HepG2 (cell line): Measurements from ENCODE around the gene LANCL1. TPM values are rescaled to one million over a fixed set of nuclear protein-coding genes. Genes with fewer than 3 reads are reported as not detected.

Experiments
- ATAC-seq: fragments of 200-7000 bp; cut with Tn5 transposase; 3 replicates; pipeline ENCODE4 v1.9.1; 2020; ENCODE audit warnings: mild to moderate bottlenecking, moderate library complexity
- BruUV-seq: library from RNA; stranded (reverse); fragments of 400-500 nt; replicated peaks from 2 replicates; lab custom pipeline; 2021; lab: Mats Ljungman, UMichigan
- CTCF ChIA-PET: fragments of 300-600 bp; formaldehyde crosslinking; extraction: SDS; loops from one replicate; lab custom pipeline; 2021; ENCODE audit warnings: low total read pairs, inconsistent platforms, low intra/inter-chr PET ratio; lab: Yijun Ruan, JAX
- POLR2A ChIA-PET: fragments of 350-600 bp; sonication (Branson Sonifier 250); formaldehyde crosslinking; loops from one replicate; lab custom pipeline; 2020; ENCODE audit warnings: antibody characterized with exemption, inconsistent platforms; lab: Yijun Ruan, JAX
- DNase-seq: peaks from one replicate; pipeline ENCODE4 v3.0.0-alpha.2; 2015; ENCODE audit warnings: low spot score
- FAIRE-seq: peaks from 3 replicates; lab custom pipeline; 2011; peaks lifted over from hg19 to GRCh38; lab: Jason Lieb, UNC
- H2AFZ ChIP-seq: one replicate; pipeline ENCODE4 v1.6.1; 2011; ENCODE audit warnings: low read length, inconsistent platforms
- H3K27ac ChIP-seq: fragments of 300-600 bp; 3 replicates; pipeline ENCODE4 v1.8.0; 2011; ENCODE audit warnings: mixed run types, mild to moderate bottlenecking, mixed read lengths, low read length, inconsistent platforms; ENCODE audit not compliant: insufficient read depth; ENCODE audit errors: extremely low read length
- H3K27me3 ChIP-seq, 2 experiments: fragments of 200-600 bp in 1 of 2; 2 replicates in 1 of 2; 3 replicates in 1 of 2; pipeline versions ENCODE4 v1.6.0 to v1.8.0; 2011; ENCODE audit warnings: low read length in 2 of 2, mild to moderate bottlenecking in 2 of 2, moderate library complexity in 2 of 2, inconsistent platforms in 1 of 2; ENCODE audit not compliant: insufficient read depth in 2 of 2, control insufficient read depth in 1 of 2
- H3K36me3 ChIP-seq, 2 experiments: fragments of 200-600 bp in 1 of 2; replicated peaks in 1 of 2; 2 replicates in 1 of 2; 3 replicates in 1 of 2; pipeline versions ENCODE4 v1.5.1 to v1.8.0; 2011; ENCODE audit warnings: low read length in 2 of 2, inconsistent platforms in 1 of 2; ENCODE audit not compliant: insufficient read depth in 2 of 2, control insufficient read depth in 1 of 2
- H3K4me1 ChIP-seq: 2 replicates; pipeline ENCODE4 v1.5.1; 2012; ENCODE audit warnings: low read length, inconsistent platforms; ENCODE audit not compliant: insufficient read depth
- H3K4me2 ChIP-seq: 2 replicates; pipeline ENCODE4 v1.6.0; 2011; ENCODE audit warnings: low read depth, low read length, inconsistent platforms
- H3K4me3 ChIP-seq, 3 experiments: fragments of 200-600 bp in 1 of 3; sonication (generic), shearing (Covaris generic) in 1 of 3; replicated peaks in 1 of 3; 2 replicates each; pipeline ENCODE4 v1.5.1; 2011 to 2016; ENCODE audit warnings: low read length in 3 of 3, inconsistent platforms in 2 of 3, low read depth in 2 of 3, mild to moderate bottlenecking in 2 of 3, control low read depth in 1 of 3, mixed read lengths in 1 of 3; ENCODE audit not compliant: insufficient read depth in 1 of 3
- H3K79me2 ChIP-seq: one replicate; pipeline ENCODE4 v1.6.1; 2011; ENCODE audit warnings: low read length, inconsistent platforms; ENCODE audit not compliant: insufficient read depth
- H3K9ac ChIP-seq: 2 replicates; pipeline ENCODE4 v1.6.0; 2011; ENCODE audit warnings: mild to moderate bottlenecking, low read depth, low read length, inconsistent platforms; ENCODE audit not compliant: insufficient read depth
- H3K9me3 ChIP-seq: 2 replicates; pipeline ENCODE4 v1.5.1; 2012; ENCODE audit warnings: mild to moderate bottlenecking, low read length
- H4K20me1 ChIP-seq: 2 replicates; pipeline ENCODE4 v1.6.0; 2011; ENCODE audit warnings: inconsistent platforms, mild to moderate bottlenecking, low read length, moderate library complexity; ENCODE audit not compliant: insufficient read depth
- ELF4 ChIP-seq: sonication (generic); formaldehyde crosslinking; IDR thresholded peaks from 2 replicates; pipeline ENCODE4 v1.5.0; 2020; ENCODE audit warnings: missing genetic modification reagents, mild to moderate bottlenecking, moderate library complexity, borderline replicate concordance
- ELK4 ChIP-seq: sonication (generic); formaldehyde crosslinking; IDR thresholded peaks from 2 replicates; pipeline ENCODE4 v1.9.0; 2021; ENCODE audit warnings: missing genetic modification reagents, borderline replicate concordance
- GATAD1 ChIP-seq: IDR thresholded peaks from 2 replicates; pipeline ENCODE4 v1.6.1; 2016; ENCODE audit warnings: missing genetic modification reagents, missing compliant biosample characterization
- IKZF4 ChIP-seq: sonication (generic); formaldehyde crosslinking; IDR thresholded peaks from 2 replicates; pipeline ENCODE4 v1.5.1; 2020; ENCODE audit warnings: borderline replicate concordance, mild to moderate bottlenecking, low read depth, missing genetic modification reagents; ENCODE audit errors: not compliant biosample characterization
- PCBP2 ChIP-seq: fragments of 200-400 bp; formaldehyde crosslinking; optimal IDR thresholded peaks from 2 replicates; pipeline ENCODE3; 2018; ENCODE audit warnings: low read length, low read depth; ENCODE audit not compliant: poor library complexity, severe bottlenecking
- POLR2A ChIP-seq, 2 experiments: IDR thresholded peaks; 2 replicates each; pipeline ENCODE4 v1.6.1; 2011; ENCODE audit warnings: low read depth in 2 of 2, low read length in 2 of 2, mild to moderate bottlenecking in 1 of 2, moderate library complexity in 1 of 2; ENCODE audit not compliant: insufficient read depth in 1 of 2
- ZNF275 ChIP-seq: sonication (generic); formaldehyde crosslinking; IDR thresholded peaks from 2 replicates; pipeline ENCODE4 v1.8.0; 2022; ENCODE audit warnings: missing genetic modification reagents, mild to moderate bottlenecking, inconsistent platforms, borderline replicate concordance
- ZNF644 ChIP-seq: IDR thresholded peaks from 2 replicates; pipeline ENCODE4 v1.6.1; 2016; ENCODE audit warnings: low read depth
- ZNF691 ChIP-seq: sonication (generic); formaldehyde crosslinking; IDR thresholded peaks from 2 replicates; pipeline ENCODE4 v1.4.0; 2020; ENCODE audit warnings: missing genetic modification reagents, low read depth, mild to moderate bottlenecking, borderline replicate concordance
- ZNF704 ChIP-seq: sonication (generic); formaldehyde crosslinking; IDR thresholded peaks from 2 replicates; pipeline ENCODE4 v1.8.1; 2023; ENCODE audit warnings: mild to moderate bottlenecking, inconsistent platforms, moderate library complexity, missing genetic modification reagents, borderline replicate concordance
- ZNF782 ChIP-seq: sonication (generic); formaldehyde crosslinking; IDR thresholded peaks from 2 replicates; pipeline ENCODE4 v1.4.0; 2020; ENCODE audit warnings: missing genetic modification reagents, mild to moderate bottlenecking, borderline replicate concordance
- ZNF83 ChIP-seq: sonication (generic); formaldehyde crosslinking; IDR thresholded peaks from 2 replicates; pipeline ENCODE4 v1.4.0; 2020; ENCODE audit warnings: missing genetic modification reagents, mild to moderate bottlenecking, borderline replicate concordance
- WGBS: methylation state at CpG from one replicate; pipeline ENCODE4 v1.1.6; 2017; ENCODE audit warnings: low lambda C conversion rate; 5-methylcytosine and 5-hydroxymethylcytosine counted together
- in situ Hi-C: cut with HindIII; loops from 2 replicates; pipeline ENCODE4 v1.10.0; 2017; ENCODE audit warnings: low pct_unique_long_range_greater_than_20kb; ENCODE audit not compliant: extremely low pct_ligation_motif_present
- intact Hi-C: fragments of 100-400 bp; cut with micrococcal nuclease; formaldehyde crosslinking; loops from one replicate; pipeline ENCODE4 v1.10.0; 2022; ENCODE audit not compliant: unreplicated experiment
- polyA plus RNA-seq, 8 experiments: library from polyadenylated mRNA; depleted of rRNA in 3 of 8; stranded (reverse) in 7 of 8; unstranded in 1 of 8; fragments of >200 nt; fragmentation: Illumina TruSeq in 4 of 8; extraction: Trizol in 4 of 8; gene quantifications; 2 replicates each; pipeline versions ENCODE4 v1.2.1 to v1.2.3, GENCODE V29; 2011 to 2016; ENCODE audit warnings: low read depth in 4 of 8, missing spikeins in 1 of 8, mixed read lengths in 1 of 8; ENCODE audit not compliant: insufficient read depth in 1 of 8
- total RNA-seq, 5 experiments: library from RNA; depleted of rRNA; stranded (reverse); fragments of >200 nt; fragmentation: Illumina TruSeq; extraction: Trizol; gene quantifications; 2 replicates each; pipeline ENCODE4 v1.2.3, GENCODE V29; 2016; ENCODE audit warnings: low read depth in 1 of 5

The LANCL1 gene
- total and polyA plus RNA-seq, 2 of the 13 experiments (the other 11 are each of a cell fraction or from before 2014, with no cell fraction given): 53.5 to 67.7 TPM

- Histone ChIP-seq H3K27ac (no peak overlapping the region), H3K36me3 (no peaks in the 10 kb centered on the region), H3K4me3 (no peak overlapping the region), H3K4me1 (no peaks in the 10 kb centered on the region), H3K79me2 (no peaks in the 10 kb centered on the region), H3K27me3 (no peaks in the 10 kb centered on the region), H3K4me2 (no peak overlapping the region), H3K9me3 (peaks cover 2% of the 10 kb centered on the region; the same call in 1 of the 2 replicates), H4K20me1 (no peaks in the 10 kb centered on the region), H3K9ac (no peak overlapping the region), H2AFZ (no peak overlapping the region)
- intact Hi-C loops (no loop called here), in situ Hi-C loops (no loop called here)
- no peak for FAIRE-seq
- ChIA-PET POLR2A (no interaction called here), CTCF (no interaction called here)
- ATAC-seq: no peak
- 89% methylated on average over 3 of the region's 3 CpGs for WGBS
- DNase-seq: no peak
- no peak for TF ChIP-seq ZNF782 (CRISPR knock-in tag)
- TF ChIP-seq GATAD1 (CRISPR knock-in tag): no peak
- BruUV-seq: no TSS peak
Observed at GRCh38 chr2:210493528-210493927, 17.0 kb upstream of the LANCL1 start.

- ATAC-seq (no peak), FAIRE-seq (no peak), DNase-seq (no peak)
- in situ Hi-C loops: no loop called here
- no peak overlapping the region for H3K9ac ChIP-seq
- no TSS peak for BruUV-seq
- ChIA-PET CTCF (no interaction called here), POLR2A (no interaction called here)
- H3K4me2 ChIP-seq: no peak overlapping the region
- H3K79me2 ChIP-seq: peaks cover 6% of the 10 kb centered on the region
- WGBS: 78% methylated on average over 2 of the region's 2 CpGs
- H3K9me3 ChIP-seq: no peaks in the 10 kb centered on the region
- no peak overlapping the region for H3K4me3 ChIP-seq
- H3K4me1 ChIP-seq: peaks cover 8% of the 10 kb centered on the region; the same call in 1 of the 2 replicates
- no peak overlapping the region for H3K27ac ChIP-seq
- H2AFZ ChIP-seq: no peak overlapping the region
- intact Hi-C loops: no loop called here
- H3K36me3 ChIP-seq: no peaks in the 10 kb centered on the region
- H4K20me1 ChIP-seq: no peaks in the 10 kb centered on the region
- H3K27me3 ChIP-seq: no peaks in the 10 kb centered on the region
- TF ChIP-seq POLR2A (IDR thresholded peaks at IDR 0.05; ENCODE audit: insufficient read depth in 1 of 2, low read depth in 2 of 2, low read length in 2 of 2) (no peak), ZNF275 (CRISPR knock-in tag) (no peak), ELK4 (CRISPR knock-in tag) (no peak), ZNF704 (no peak), IKZF4 (CRISPR knock-in tag) (no peak), ZNF691 (no peak), ZNF644 (CRISPR knock-in tag) (no peak), ELF4 (CRISPR knock-in tag) (no peak), PCBP2 (no peak), ZNF83 (CRISPR knock-in tag) (no peak)
Observed at GRCh38 chr2:210481601-210482175, 5.1 kb upstream of the LANCL1 start.
